SK-N-SH treated with all-trans-retinoic acid at 6 μM for 48 hours (cell line): ENCODE measurements around the gene RAD54L.

ENCODE experiments used
- ATAC-seq: fragments of 200-7000 bp; cut with Tn5 transposase; 3 replicates; pipeline ENCODE4 v1.9.1; 2020; ENCODE audit warnings: mild to moderate bottlenecking, moderate library complexity
- BACH2 ChIP-seq: fragments of 250-450 bp; sonication (Bioruptor Pico); IDR thresholded peaks from 2 replicates; pipeline ENCODE4 v1.9.0; 2021; ENCODE audit warnings: mild to moderate bottlenecking, borderline replicate concordance
- CSRNP3 ChIP-seq: fragments of 250-450 bp; sonication (Bioruptor Pico); IDR thresholded peaks from 2 replicates; pipeline ENCODE4 v1.5.1; 2021; ENCODE audit warnings: mild to moderate bottlenecking, moderate library complexity
- ESRRG ChIP-seq: fragments of 250-450 bp; sonication (Bioruptor Pico); IDR thresholded peaks from 2 replicates; pipeline ENCODE4 v1.6.1; 2021; ENCODE audit warnings: mild to moderate bottlenecking
- GLIS3 ChIP-seq: fragments of 250-450 bp; sonication (Bioruptor Pico); IDR thresholded peaks from 2 replicates; pipeline ENCODE4 v1.5.0; 2020; ENCODE audit warnings: mild to moderate bottlenecking, moderate library complexity
- PATZ1 ChIP-seq: fragments of 250-450 bp; sonication (Bioruptor Pico); IDR thresholded peaks from 2 replicates; pipeline ENCODE4 v1.8.0; 2020; ENCODE audit warnings: mild to moderate bottlenecking, moderate library complexity, borderline replicate concordance
- PPARA ChIP-seq: fragments of 250-450 bp; sonication (Bioruptor Pico); IDR thresholded peaks from 2 replicates; pipeline ENCODE4 v1.5.0; 2020; ENCODE audit warnings: mild to moderate bottlenecking, borderline replicate concordance
- SNAI2 ChIP-seq: fragments of 250-450 bp; sonication (Bioruptor Pico); IDR thresholded peaks from 2 replicates; pipeline ENCODE4 v1.5.0; 2020; ENCODE audit warnings: mild to moderate bottlenecking, moderate library complexity
- TSHZ2 ChIP-seq: fragments of 250-450 bp; sonication (Bioruptor Pico); IDR thresholded peaks from 2 replicates; pipeline ENCODE4 v1.5.0; 2020; ENCODE audit warnings: mild to moderate bottlenecking, moderate library complexity
- ZC3H10 ChIP-seq: fragments of 250-450 bp; sonication (Bioruptor Pico); IDR thresholded peaks from 2 replicates; pipeline ENCODE4 v1.5.1; 2021; ENCODE audit warnings: mild to moderate bottlenecking, moderate library complexity
- ZNF565 ChIP-seq: fragments of 450-650 bp; formaldehyde crosslinking; conservative IDR thresholded peaks from 2 replicates; pipeline ENCODE4 v1.5.0; 2020; ENCODE audit warnings: low read depth, mild to moderate bottlenecking, moderate library complexity
- ZNF8 ChIP-seq: fragments of 450-650 bp; formaldehyde crosslinking; IDR thresholded peaks from 2 replicates; pipeline ENCODE4 v1.5.0; 2020; ENCODE audit warnings: mild to moderate bottlenecking, moderate library complexity
- TF ChIP-seq, protein P1 (sequence below): fragments of 250-450 bp; sonication (Bioruptor Pico); IDR thresholded peaks from 2 replicates; pipeline ENCODE4 v1.5.1; 2020; ENCODE audit warnings: low read depth, mild to moderate bottlenecking, moderate library complexity

RAD54L gene

DNA sequence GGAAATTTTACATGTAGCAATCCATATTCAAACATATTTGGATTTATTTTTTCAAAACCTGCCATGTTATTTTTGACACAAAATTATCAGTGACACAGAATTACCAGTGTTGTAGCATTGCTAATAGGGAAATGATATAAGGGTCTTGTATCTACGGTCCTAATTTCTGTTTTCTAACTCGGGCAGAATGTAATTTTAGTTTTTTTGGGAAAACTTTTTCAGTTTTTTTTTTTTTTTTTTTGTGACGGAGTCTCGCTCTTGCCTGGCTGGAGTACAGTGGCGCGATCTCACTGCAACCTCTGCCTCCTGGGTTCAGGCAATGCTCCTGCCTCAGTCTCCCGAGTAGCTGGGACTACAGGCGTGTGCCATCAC is 58.6 kb downstream of the RAD54L start:
- TF ChIP-seq ZNF565 (CRISPR knock-in tag), result no peak
- ATAC-seq, result no peak

DNA sequence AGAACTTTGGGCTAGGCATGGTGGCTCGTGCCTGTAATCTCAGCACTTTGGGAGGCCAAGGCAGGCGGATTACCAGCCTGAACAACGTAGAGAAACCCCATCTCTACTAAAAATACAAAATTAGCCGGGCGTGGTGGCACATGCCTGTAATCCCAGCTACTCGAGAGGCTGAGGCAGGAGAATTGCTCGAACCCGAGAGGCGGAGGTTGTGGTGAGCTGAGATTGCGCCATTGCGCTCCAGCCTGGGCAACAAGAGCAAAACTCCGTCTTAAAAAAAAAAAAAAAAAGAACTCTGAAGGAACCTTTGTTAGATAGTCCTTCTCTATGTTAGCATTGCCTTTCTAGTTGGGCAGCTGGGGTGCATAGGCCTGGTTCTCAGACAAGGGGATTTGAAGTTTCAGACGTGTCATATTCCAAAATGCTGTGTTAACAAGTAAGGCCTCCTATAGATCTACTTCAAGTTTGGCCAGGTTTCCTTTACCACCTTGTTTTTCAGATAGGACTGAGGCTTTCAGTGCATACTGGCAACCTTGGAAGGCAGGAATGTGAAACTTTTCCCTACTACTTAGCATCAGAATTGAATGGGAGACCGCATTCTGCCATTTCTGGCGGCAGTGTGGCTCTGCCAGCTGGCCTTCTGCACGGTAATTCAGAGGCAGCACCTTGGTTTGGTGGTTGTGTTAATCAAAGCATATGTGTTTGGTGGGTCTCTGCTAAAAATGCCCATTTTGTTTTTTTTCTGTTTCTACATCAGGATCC is 62.0 kb downstream of the RAD54L start:
- TF ChIP-seq, protein P1, sequence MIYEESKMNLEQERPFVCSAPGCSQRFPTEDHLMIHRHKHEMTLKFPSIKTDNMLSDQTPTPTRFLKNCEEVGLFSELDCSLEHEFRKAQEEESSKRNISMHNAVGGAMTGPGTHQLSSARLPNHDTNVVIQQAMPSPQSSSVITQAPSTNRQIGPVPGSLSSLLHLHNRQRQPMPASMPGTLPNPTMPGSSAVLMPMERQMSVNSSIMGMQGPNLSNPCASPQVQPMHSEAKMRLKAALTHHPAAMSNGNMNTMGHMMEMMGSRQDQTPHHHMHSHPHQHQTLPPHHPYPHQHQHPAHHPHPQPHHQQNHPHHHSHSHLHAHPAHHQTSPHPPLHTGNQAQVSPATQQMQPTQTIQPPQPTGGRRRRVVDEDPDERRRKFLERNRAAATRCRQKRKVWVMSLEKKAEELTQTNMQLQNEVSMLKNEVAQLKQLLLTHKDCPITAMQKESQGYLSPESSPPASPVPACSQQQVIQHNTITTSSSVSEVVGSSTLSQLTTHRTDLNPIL, result no peak
- TF ChIP-seq ZC3H10 (no peak), ZNF8 (CRISPR knock-in tag) (no peak), PPARA (CRISPR knock-in tag) (no peak), CSRNP3 (no peak), BACH2 (CRISPR knock-in tag) (no peak), GLIS3 (no peak)
- ATAC-seq, result no peak

GRCh38 chr1:46310321-46310720 is 62.8 kb downstream of the RAD54L start:
- TF ChIP-seq, protein P1, result no peak
- no peak for TF ChIP-seq CSRNP3
- no peak for TF ChIP-seq ESRRG (CRISPR knock-in tag)
- ATAC-seq, result no peak

- ATAC-seq, result peak; percentile 62
Measured at GRCh38 chr1:46315669-46316403, 68.3 kb downstream of the RAD54L start.

More at GRCh38 chr1:46315669-46316403, 68.3 kb downstream of the RAD54L start:
- TF ChIP-seq SNAI2 (CRISPR knock-in tag) (no peak), PATZ1 (CRISPR knock-in tag) (no peak), TSHZ2 (CRISPR knock-in tag) (no peak), CSRNP3 (no peak)
- TF ChIP-seq, protein P1, result no peak
